ENCODE data around the gene CORO1C.
A peak's percentile ranks its signal among the peaks of the same experiment; 100 is the strongest.
"Not testable (repeated sequence)": the region's sequence is repeated elsewhere in the genome, so short reads cannot be mapped to it uniquely, and the experiment has no call there.

Gene CORO1C

GRCh38 chr12:108633534-108634248 is 97.6 kb downstream of the CORO1C start, which contains the start of gene SELPLG:
Gene SELPLG (minus strand): TSS chr12:108633894. CDS start chr12:108624307, 9,587 bp downstream.
- DNase-seq (ENCODE audit: low read depth in 2 of 2) = no peak

DNA sequence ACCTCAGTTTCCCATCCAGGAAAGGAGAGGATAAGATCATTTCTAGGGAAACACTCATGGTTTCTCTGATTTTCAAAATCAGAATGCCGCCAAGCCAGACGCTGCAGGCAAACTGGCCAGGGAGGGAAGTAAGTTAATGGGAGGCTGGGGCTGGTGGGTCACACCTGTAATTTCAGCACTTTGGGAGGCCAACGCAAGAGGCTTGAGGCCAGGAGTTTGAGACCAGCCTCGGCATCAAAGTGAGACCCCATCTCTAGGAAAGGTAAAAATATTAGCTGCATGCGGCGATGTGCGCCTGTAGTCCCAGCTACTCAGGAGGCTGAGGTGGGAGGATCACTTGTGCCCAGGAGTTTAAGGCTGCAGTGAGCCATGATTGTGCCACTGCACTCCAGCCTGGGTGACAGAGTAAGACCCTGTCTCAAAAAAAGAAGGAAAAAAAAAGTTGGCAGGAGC is 98.2 kb downstream of the CORO1C start:
- no peak for DNase-seq (ENCODE audit: low read depth in 2 of 2)

DNA sequence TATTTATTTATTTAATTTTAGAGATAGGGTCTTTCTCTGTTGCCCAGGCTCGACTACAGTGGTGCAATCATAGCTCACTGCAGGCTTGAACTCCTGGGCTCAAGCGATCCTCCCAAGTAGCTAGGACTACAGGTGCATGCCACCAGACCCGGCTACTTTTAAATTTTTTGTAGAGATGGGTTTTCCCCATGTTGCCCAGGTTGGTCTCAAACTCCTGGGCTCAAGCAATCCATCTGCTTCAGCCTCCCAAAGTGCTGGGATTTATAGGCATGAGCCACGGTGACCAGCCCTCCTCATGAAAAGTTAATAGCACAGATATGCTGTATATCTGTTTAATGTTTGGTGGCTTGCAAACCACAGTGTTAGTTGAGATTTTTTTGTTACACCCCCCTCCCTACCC is 100.1 kb downstream of the CORO1C start:
- DNase-seq (ENCODE audit: low read depth in 2 of 2) = not testable (repeated sequence)

- no peak for DNase-seq (ENCODE audit: low read depth in 2 of 2)
Measured at GRCh38 chr12:108630481-108631207, 100.7 kb downstream of the CORO1C start.

DNA sequence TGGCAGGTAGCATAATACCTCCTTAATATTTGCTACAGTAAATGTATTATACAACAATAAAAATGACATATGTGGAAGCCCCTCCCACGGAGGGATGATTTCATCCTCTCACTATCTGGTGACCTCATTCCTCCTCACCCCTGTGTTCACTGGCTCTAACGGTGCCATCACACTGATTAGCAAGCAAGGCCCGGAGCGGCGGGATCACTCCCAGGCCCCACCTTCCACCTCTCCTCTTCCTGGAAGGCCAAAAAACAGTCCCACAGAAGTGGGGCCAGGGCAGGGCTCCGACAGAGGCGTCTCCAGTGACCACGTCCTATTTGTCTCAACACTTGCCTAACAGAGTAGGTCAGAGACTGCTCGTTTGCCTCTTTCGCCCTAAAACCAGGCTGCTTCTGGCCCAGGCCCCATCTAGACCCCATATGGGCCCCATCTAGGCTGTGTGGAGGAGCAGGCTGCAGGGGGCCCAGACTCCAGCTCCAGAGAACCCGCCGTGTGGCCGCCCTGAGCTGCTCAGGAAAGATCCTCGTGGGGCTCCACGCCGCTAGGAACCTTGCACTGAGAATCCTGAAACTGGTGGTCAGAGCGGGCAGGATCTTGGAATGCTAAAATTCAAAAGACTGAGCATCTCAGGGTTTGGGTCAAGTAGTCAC is 101.4 kb downstream of the CORO1C start:
- DNase-seq (ENCODE audit: low read depth in 2 of 2) = peak; percentile 62 to 63

DNA sequence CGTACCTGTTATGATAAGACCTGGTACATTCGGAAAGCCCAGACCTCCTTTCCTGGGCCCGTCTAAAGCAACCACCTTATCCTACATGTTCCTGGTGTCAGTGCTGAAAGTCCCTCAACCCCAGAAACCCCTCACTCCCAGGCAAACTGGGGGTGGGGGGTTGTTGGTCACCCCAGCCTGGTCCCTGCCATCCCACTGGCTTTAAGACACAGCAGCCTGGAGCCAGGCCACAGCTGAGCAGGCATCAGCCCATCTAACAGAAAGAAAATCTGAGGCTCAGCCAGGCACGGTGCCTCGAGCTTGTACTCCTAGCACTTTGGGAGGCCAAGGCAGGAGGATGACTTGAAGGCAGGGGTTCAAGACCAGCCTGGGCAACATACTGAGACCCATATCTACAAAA is 102.2 kb downstream of the CORO1C start:
- DNase-seq (ENCODE audit: low read depth in 2 of 2) = no peak

GRCh38 chr12:108627134-108627920 is 104.0 kb downstream of the CORO1C start:
- DNase-seq (ENCODE audit: low read depth in 2 of 2) = no peak

DNA sequence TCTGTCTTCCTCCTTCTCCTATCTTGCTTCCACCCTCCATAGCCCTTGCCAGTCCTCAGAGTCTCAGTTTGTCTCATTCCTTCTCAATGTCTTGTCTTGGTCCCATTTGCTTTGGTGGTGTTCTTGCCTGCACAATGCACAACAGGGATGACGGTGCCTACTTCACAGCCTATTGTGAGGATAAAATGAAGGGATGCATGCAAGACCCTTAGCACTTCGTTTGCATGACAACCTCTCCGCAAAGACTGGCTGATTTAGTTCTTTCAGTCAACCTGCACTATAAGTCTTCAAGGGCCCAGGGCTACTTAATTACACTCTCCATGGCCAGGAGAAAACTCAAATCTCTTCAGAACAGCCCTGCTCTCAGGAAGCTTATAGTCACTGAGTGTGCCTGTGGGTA is 106.1 kb downstream of the CORO1C start:
- no peak for DNase-seq (ENCODE audit: low read depth in 2 of 2)

GRCh38 chr12:108623577-108623976 is 107.7 kb downstream of the CORO1C start:
- no peak for DNase-seq (ENCODE audit: low read depth in 2 of 2)

GRCh38 chr12:108622921-108623514 is 108.3 kb downstream of the CORO1C start:
- no peak for DNase-seq (ENCODE audit: low read depth in 2 of 2)

DNA sequence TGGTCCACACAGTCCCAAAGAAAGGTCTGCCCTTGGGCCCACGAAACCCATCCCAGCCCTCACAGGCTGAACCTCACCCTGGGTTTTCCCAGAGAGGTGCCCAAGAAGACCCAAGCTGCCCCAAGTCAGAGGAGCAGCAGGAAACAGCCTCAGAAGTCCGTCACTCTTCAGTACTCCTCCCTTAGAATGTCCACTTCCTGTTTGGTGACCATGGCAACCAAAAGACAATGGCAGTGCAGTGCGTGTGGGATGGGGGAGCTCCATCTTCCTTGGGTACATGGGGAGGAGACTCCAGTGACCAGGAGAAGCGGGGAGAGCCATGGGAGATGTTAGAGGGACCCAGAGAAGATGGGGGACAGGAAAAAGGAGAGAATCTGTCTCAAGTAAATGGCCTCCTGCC is 108.9 kb downstream of the CORO1C start:
- no peak for DNase-seq (ENCODE audit: low read depth in 2 of 2)

- no peak for DNase-seq (ENCODE audit: low read depth in 2 of 2)
Measured at GRCh38 chr12:108621161-108621560, 110.2 kb downstream of the CORO1C start.

DNA sequence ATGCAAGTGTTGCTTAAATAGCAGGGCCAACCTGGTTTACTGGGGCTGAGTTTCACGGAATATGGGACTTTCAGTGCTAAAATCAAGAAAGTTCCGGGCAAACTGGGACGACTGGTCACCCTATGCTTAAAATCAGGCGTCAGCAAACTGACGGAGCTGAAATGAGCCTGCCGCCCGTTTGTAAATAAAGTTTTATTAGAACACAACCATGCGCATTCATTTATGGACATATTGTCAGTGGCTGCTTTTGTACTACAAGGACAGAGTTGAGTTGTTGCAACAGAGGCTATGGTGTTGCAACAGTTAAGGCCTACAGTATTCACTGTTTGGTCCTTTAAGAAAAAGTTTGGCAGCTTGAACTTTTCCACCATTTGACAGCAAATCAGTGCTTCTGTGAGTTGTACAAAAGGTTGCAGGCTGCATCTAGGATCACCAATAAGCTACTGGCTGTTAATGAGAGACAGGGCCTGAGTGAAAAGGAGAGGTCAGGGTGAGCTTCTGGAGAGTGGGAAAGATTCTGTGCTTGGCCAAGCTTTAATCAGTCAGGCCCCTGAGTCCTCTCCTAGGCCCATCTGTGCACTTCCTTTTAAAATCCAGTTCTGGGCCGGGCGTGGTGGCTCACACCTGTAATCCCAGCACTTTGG is 111.0 kb downstream of the CORO1C start:
- no peak for DNase-seq (ENCODE audit: low read depth in 2 of 2)

DNA sequence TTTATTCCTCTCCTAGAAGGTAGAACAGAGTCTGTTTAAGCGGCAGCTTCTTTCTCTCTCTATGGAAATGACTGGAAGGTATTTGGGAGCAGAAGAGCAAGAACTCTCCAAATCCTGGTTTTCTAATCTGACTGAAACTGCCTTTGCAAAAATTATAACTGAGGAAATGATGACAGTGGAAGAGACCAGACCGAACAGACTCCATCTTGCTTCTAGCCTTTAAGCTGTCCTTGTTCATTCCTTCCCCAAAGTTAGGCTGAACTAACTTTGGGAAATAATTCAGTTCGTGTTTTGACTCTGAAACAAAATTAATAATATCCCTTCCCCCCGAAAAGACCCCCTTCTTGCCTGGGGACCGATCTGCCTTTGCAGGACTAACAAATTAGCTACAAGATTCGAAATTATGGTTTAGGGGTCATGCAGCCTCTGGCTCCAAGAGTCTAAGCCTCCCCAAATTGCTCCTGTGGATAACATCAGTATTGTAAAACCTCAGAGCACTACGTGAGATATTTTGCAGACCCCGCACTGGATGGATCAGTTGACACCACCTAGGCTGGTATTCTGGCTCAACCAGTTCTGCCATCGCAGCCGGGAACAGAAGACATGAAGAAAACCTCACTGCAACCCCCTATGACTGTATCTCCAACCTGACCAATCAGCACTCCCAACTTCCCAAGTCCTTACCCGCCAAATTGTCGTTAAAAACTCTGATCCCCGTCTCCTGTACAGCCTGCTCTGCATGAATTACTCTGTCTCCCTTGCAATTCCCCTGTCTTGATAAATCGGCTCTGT is 111.8 kb downstream of the CORO1C start:
- DNase-seq (ENCODE audit: low read depth in 2 of 2) = no peak

GRCh38 chr12:108618953-108619274 is 112.4 kb downstream of the CORO1C start:
- DNase-seq (ENCODE audit: low read depth in 2 of 2) = not testable (repeated sequence)

DNA sequence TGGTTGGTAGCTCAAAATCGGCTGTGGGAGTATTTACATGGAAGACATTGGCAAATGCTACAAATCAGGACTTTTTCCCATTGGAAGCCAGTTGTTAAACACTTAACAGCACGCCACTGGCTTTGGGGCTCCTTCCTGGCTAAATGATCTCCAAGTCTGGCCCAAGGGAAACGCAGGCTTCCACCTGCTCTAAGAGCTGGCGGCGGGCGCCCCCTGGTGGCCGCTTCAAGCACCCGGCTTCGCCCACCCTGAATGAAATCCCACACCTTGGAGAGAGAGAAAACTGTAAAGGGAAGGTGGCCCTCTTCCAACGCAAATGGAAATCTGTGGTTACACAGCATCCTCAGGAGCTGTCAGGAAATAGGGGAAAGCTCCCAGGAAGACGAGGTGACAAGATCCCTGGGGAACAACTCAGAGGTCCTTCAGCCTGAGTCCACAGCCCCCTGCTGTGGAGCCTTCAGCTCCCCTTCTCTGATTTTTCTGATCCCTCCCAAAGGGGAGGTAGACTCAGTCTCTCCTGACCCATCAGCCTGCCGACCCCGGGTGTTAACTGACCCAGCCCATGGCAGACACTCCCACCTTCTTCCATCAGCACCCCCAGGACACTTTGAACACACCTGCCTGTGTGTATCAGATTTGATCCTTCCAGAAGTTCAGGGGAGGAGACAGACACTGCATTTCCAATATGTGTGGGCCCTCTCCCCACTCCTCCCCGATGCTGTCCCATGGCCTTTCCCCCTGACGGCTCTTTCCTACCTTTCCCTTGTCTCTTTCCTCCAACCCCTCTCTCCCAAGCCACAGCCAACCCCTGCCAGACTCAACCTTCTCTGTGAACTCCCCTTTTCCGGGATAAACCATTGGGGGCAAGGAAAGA is 113.0 kb downstream of the CORO1C start:
- DNase-seq (ENCODE audit: low read depth in 2 of 2) = peak; percentile 70 to 71

DNA sequence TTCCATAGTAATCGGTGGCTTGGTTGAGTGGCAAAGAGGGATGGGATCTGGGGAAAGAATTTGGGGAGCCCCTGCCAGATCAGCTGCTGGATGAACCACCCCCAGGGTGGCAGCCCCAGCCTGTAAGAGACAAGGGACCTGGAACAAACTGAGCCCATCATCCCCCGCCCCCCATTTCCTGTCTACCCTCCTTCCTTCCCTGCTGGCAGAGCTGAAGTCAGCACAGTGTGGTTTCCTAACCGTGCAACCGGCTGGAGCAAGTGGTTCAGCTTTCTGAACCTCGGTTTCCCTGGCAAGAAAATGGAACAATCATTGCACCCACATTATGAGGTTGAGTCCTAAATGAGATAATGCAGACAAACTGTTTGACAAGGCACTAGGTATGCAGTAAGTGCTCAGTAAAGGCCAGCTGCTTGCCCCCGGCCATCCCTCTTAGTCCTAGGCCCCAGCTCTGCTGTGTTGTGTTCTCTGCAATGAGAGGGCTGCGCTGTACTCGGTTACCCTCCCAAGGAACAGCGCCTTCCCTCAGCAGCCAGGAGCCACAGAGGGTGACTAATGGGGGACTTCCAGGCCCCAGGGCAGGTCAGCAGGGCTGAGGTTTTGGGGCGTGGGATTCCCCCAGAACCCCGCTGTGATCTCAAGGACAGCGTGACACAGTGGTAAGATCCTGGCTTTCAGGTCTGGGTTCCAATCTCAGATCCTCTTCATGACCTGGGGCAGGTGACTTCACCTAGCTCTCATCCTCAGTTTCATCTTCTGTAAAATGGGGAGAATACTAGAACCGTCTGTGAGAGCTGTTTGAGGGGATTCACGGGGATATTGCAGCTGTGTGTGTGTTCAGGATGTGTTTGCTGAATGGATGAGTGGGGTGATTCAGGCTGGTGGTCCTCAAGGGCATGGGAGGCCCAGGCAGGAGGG is 114.1 kb downstream of the CORO1C start:
- DNase-seq (ENCODE audit: low read depth in 2 of 2) = no peak

DNA sequence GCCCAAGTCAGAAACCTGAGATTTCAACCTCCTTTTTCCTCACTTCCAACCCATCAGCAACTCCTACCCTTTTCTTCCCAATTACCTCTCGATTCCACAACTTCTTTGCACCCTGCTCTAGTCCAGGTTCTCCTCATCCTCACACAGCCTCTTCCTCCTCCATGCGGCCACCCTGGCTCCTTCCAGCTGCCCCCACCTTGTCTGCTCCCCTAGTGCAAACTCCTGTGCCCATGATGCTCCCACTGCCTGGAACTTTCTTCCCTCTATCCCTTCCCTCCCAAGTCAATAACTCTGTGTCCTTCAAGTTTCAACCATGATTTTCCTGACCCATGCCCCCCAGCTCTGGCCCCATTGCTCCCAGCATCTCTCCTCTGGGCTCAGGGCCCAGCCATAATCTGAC is 115.0 kb downstream of the CORO1C start:
- DNase-seq (ENCODE audit: low read depth in 2 of 2) = no peak

Data from fibroblast of skin of left quadriceps (primary cell).